NCI-H2107 (cell line): ENCODE results near the gene SCN9A.
"Not testable (repeated sequence)": the region's sequence is repeated elsewhere in the genome, so short reads cannot be mapped to it uniquely, and the experiment has no call there.

ENCODE experiments used
- DNase-seq: peaks from one replicate; lab custom pipeline; 2025; lab: John Stamatoyannopoulos, UW

SCN9A gene

DNA sequence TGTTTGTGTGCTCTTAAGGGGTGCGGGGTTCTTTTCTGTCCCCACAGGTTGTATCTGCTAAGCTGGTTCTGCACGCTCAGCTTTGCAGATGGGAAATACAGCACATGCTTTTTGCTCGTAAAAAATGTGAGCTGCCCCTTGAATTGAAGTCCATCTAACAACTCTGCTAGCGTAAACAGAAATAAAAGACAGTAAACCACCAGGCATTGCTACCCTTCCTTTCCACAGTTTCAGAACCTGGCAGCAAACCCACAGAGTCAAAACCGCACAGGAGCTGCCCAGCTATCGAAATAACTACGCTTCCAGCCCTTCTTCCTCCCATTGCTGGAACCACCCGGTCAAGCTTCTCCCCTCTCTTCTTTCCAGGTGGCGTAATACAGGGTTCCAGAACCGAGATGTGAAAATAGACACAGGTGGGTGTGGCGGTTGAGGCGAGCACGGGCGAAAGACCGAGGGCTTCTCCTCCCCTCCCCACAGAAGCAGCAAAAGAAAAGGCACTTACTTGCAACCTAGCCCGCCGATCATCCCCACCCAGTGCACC lies 479 bp downstream of the SCN9A start:
- DNase-seq, result no peak

GRCh38 chr2:166373951-166374350 lies 1.8 kb downstream of the SCN9A start:
- peak; percentile 1 for DNase-seq

GRCh38 chr2:166373539-166373938 lies 2.2 kb downstream of the SCN9A start:
- DNase-seq, result no peak

DNA sequence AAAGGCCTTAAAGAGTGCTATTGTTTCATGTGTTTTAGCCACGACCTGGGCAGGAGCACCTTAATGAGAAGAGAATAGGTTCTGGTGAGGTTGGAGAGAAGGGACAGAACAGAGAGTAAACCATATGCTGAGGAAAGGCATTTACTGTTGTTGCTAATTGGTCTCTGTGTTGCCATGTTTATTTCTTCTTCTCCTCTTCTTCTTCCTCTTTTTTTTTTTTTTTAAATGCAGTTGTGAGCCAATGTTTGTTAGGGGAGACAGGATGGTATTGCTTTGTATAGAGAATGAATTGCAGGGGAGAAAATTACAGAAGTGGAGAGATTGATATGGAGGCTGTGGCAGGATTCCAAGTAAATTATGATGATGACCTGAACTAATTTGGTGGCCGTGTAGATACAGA lies 2.6 kb downstream of the SCN9A start:
- no peak for DNase-seq

DNA sequence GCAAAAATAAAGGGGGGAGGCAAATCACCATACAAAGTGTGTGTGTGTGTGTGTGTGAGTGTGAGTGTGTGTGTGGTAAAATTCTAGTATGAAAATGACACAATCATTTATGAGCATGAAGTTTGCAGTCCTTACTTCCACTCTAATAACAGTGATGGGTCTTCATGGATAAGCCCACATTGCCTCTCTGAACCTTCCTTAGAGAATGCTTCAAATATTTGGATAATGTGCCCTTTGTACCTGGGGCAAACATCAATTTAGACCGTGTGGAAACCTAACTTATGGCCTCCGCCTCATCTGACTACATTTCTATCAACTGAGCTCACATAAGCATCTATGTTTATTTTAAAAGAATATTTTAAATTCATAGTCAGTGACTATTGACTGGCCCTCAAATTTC lies 3.7 kb downstream of the SCN9A start:
- no peak for DNase-seq

DNA sequence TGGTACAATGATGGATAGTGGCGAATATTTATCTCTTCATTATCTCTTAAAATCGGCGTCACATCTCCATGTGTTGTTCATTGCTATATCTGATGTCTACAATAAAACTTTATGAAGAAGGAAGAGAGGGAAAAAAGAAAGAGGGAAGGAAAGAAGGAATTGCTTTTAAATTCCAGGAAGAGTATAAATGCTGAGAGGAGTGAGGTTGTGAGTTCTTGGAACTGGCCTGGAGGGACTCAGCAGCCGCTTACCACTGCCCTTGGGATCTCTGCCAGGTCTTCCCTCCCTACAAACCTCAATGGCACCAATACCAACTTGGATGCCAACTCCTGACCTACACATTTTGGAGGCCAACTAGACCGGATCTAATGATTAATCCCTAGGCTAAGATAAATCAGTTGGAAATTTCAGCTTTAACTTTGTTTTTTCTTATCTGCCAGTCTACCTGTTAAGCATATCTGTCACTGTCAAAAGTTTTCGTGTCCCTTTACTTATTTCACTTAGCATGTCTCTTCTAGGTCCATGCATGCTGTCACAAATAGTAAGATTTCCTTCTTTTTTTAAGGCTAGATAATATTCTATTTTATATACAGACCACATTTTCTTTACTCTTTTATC lies 9.8 kb downstream of the SCN9A start:
- no peak for DNase-seq

GRCh38 chr2:166365239-166365638 lies 10.5 kb downstream of the SCN9A start:
- DNase-seq, result no peak

GRCh38 chr2:166364476-166365161 lies 11.1 kb downstream of the SCN9A start:
- no peak for DNase-seq

DNA sequence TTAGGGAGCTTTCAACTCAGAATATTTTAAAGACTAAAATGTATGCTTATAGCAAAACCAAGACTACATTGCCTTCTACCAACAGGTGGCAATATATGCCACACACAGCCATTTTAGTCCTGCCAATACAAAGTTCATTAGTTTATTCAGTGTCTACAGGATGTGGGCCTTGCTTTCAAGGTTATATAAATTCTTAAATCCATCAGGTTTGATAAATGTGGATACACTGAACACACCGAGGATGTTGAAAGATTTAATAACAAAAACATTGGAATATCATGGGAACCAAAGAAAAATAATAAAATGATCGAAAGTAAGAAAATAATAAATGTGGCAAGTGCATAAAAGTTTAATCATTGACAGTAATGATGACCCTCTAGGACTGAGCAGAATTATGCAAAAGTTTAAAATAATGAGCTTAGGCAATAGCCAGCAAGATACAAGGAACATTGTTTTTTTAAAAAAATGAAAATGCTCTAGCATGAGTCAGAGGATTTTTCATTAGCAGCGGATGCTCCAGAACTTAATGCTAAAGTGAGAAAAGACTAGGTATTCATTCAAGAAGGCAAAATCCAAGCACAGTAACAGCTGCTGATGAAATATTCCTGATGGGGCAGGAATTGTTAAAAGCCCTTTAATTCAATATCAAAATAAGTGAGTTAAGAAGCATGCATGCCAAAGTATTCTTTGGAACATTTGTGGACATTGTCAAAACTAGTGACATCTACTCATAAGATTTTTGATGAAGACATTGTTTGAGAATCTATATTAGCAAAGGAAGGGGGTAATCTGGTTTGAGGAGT lies 14.2 kb downstream of the SCN9A start:
- no peak for DNase-seq

DNA sequence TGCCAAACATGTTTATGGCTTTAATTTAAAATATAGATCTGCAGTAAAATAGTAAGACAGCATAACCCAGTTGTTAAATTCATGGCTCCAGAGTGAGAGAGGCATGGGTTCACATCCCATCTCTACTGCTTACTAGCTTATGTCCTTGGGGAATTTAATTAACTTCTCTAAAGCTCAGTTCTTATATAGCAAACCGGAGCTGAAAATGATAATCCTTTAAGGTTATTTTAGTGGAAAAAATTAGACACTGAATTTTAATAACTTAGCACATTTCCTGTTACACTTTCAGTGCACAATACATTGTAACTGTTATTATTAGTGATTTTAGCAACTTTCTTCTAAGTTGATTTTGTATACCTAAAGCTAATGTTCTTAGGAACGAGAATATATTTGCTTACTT lies 14.8 kb downstream of the SCN9A start:
- no peak for DNase-seq

GRCh38 chr2:166360426-166360825 lies 15.3 kb downstream of the SCN9A start:
- DNase-seq, result no peak

DNA sequence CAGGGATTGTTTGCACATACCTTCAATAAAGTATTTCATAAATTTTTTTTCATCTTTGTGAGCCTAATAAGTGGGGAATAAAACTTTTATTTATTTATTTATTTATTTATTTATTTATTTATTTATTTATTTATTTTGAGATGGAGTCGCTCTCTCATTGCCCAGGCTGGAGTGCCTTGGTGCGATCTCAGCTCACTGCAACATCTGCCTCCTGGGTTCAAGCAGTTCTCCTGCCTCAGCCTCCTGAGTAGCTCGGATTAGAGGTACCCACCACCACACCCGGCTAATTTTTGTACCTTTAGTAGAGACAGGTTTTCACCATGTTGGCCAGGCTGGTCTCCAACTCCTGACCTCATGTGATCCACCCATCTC lies 17.8 kb downstream of the SCN9A start:
- not testable (repeated sequence) for DNase-seq

- DNase-seq, result no peak
Observed at GRCh38 chr2:166357068-166357949, 18.4 kb downstream of the SCN9A start.

GRCh38 chr2:166351319-166351718 lies 24.4 kb downstream of the SCN9A start:
- DNase-seq, result no peak

- DNase-seq, result no peak
Observed at GRCh38 chr2:166350525-166350924, 25.2 kb downstream of the SCN9A start.

- no peak for DNase-seq
Observed at GRCh38 chr2:166344286-166345113, 31.2 kb downstream of the SCN9A start.

DNA sequence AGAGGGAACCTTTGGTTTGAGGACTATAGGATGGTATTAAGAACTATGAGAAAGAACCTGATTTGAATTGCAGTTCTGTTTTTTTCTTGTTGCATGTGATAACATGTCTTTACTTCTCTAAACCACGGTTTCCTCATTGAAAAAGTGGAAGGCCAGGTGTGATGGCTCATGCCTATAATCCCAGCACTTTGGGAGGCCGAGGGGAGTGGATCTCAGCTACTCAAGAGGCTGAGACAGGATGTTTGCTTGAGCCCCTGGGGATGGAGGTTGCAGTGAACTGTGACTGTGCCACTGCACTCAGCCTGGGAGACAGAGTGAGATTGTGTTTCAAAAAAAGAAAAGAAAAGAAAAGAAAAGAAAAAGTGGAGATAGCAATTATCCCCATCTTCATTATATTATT lies 32.3 kb downstream of the SCN9A start:
- DNase-seq, result no peak

DNA sequence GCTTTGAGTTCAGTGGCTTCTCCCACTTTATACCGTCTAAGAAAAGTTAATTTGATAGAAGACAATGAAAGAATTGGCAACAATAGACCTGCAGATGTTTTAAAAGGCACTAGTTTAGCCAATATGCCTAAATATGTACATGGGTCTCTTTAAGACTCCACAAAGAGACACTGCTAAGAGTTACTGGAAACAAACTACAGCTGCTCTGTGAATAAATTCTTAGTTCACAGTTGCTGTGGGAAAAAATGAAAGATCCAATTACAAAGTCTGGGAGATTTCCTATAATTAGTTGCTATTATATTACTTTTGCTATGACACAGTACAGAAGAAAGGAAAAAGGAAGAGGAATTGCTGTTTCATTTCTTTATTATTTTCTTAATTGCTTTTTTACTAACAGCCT lies 34.3 kb downstream of the SCN9A start:
- no peak for DNase-seq

- no peak for DNase-seq
Observed at GRCh38 chr2:166338831-166339339, 36.9 kb downstream of the SCN9A start.

DNA sequence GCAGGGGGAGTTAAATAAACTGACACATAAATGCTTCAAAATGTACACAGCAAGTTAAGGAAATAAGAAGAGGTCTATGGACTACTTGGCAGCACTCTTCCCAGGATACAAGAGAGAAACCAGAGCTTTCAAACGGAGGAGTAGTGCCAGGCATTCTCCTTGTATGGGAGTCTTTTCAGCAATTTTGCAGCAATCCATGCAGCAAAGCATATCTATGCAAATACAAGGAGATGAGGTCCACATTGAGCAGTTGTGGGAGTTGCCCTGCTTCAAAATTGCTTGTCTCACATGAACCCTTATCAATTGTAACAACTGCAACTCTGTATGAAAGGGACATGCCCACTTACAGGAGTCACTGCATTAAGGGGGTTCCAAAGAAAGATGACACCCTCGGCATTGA lies 37.8 kb downstream of the SCN9A start:
- DNase-seq, result no peak

- DNase-seq, result no peak
Observed at GRCh38 chr2:166335284-166335683, 40.5 kb downstream of the SCN9A start.
